Endothelial cell (in vitro differentiated cells): ENCODE measurements around the gene EGFL7. TPM values are rescaled to one million over a fixed set of nuclear protein-coding genes. Genes with fewer than 3 reads are reported as not detected.
A peak's percentile ranks its signal among the peaks of the same experiment; 100 is the strongest.

ENCODE experiments used
- DNase-seq: peaks from one replicate; pipeline ENCODE4 v3.0.0; 2021; ENCODE audit warnings: low spot score
- H3K27ac Mint-ChIP-seq: one replicate; pipeline ENCODE4 v1.8.0; 2021; ENCODE audit warnings: mixed read lengths, inconsistent platforms; ENCODE audit not compliant: unreplicated experiment
- H3K27me3 Mint-ChIP-seq: one replicate; pipeline ENCODE4 v1.8.0; 2021; ENCODE audit warnings: mild to moderate bottlenecking, moderate library complexity, mixed read lengths, inconsistent platforms; ENCODE audit not compliant: unreplicated experiment
- H3K36me3 Mint-ChIP-seq: one replicate; pipeline ENCODE4 v1.8.0; 2021; ENCODE audit warnings: mild to moderate bottlenecking, low read depth, mixed read lengths, inconsistent platforms; ENCODE audit not compliant: unreplicated experiment
- H3K4me1 Mint-ChIP-seq: one replicate; pipeline ENCODE4 v1.8.0; 2021; ENCODE audit warnings: mild to moderate bottlenecking, mixed read lengths, inconsistent platforms; ENCODE audit not compliant: unreplicated experiment
- H3K4me3 Mint-ChIP-seq: one replicate; pipeline ENCODE4 v1.8.0; 2021; ENCODE audit warnings: mild to moderate bottlenecking, mixed read lengths, inconsistent platforms; ENCODE audit not compliant: unreplicated experiment
- H3K9me3 Mint-ChIP-seq: one replicate; pipeline ENCODE4 v1.8.0; 2021; ENCODE audit warnings: mixed read lengths, inconsistent platforms; ENCODE audit not compliant: unreplicated experiment
- total RNA-seq: library from RNA; stranded (reverse); fragmentation: NEBNext Ultra II Directional; extraction: Animal tissue kit (Norgen Biotek cat#: 25700); gene quantifications from one replicate; pipeline ENCODE4 v1.2.1, GENCODE V29; 2021; ENCODE audit not compliant: unreplicated experiment
- TF ChIP-seq, protein P1 (sequence below): fragments of 200-600 bp; sonication (generic); IDR thresholded peaks from one replicate; pipeline ENCODE4 v1.5.0; 2021; ENCODE audit warnings: antibody characterized with exemption; ENCODE audit not compliant: unreplicated experiment

The EGFL7 gene
- total RNA-seq, 1 donor from 2014 or later, result 945 TPM

DNA sequence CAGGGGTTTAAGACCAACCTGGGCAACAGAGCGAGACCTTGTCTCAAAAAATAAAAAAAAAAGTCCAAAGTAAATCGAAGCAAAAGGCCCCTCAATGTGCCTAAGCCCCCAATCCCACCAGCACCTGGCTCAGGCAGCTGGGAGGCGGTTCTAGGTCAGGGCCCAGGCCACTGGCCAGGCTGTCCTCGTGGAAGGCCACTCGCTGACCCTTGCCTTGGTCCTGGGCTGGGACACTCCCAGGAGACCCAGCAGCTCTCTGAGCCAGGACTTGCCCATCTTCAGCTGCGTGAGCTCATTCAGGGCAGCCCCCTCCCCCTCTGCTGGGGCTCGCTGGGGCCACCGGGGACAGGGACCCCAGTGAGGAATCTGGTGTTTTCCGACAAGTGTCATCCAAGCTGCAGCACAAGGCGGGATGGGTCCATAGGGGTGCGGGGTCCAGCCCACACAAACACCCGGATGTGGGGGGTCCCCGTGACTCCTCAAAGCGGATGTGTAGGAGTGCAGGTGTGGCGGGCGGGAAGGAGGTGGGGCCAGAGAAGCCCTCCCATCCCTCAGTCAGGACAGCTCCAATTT, 20.5 kb downstream of the EGFL7 start:
- peaks cover 64% of the 10 kb centered on the region for H3K27me3 Mint-ChIP-seq
- H3K27ac Mint-ChIP-seq, result no peak overlapping the region
- TF ChIP-seq, protein P1, sequence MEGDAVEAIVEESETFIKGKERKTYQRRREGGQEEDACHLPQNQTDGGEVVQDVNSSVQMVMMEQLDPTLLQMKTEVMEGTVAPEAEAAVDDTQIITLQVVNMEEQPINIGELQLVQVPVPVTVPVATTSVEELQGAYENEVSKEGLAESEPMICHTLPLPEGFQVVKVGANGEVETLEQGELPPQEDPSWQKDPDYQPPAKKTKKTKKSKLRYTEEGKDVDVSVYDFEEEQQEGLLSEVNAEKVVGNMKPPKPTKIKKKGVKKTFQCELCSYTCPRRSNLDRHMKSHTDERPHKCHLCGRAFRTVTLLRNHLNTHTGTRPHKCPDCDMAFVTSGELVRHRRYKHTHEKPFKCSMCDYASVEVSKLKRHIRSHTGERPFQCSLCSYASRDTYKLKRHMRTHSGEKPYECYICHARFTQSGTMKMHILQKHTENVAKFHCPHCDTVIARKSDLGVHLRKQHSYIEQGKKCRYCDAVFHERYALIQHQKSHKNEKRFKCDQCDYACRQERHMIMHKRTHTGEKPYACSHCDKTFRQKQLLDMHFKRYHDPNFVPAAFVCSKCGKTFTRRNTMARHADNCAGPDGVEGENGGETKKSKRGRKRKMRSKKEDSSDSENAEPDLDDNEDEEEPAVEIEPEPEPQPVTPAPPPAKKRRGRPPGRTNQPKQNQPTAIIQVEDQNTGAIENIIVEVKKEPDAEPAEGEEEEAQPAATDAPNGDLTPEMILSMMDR, result no peak
- H3K4me1 Mint-ChIP-seq, result peaks cover 16% of the 10 kb centered on the region
- DNase-seq, result no peak
- H3K36me3 Mint-ChIP-seq, result peaks cover 21% of the 10 kb centered on the region
- H3K4me3 Mint-ChIP-seq, result no peak overlapping the region
- H3K9me3 Mint-ChIP-seq, result peaks cover 4% of the 10 kb centered on the region

DNA sequence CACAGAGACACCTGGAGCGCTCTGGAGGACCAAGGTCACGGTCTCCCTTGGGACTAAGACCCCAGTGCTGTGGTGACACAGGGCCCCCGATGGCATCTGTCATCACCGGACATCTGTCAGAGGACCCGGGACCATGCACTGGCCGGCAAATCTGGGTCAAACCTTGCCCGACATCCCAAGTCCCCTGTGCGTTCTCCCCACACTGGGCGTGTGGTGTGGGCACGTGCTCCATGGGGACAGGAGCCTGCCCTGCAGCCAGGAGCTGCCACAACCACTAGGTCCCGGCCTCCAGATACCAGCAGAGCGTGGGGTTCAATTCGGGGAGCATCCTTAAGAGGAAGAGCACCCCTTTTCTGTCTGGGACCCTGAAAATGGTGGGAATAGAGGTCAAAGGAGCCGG, 21.0 kb downstream of the EGFL7 start:
- Mint-ChIP-seq H3K36me3 (peaks cover 17% of the 10 kb centered on the region), H3K9me3 (peaks cover 4% of the 10 kb centered on the region), H3K4me3 (peak overlapping the region; percentile 81), H3K4me1 (peaks cover 14% of the 10 kb centered on the region), H3K27ac (no peak overlapping the region), H3K27me3 (peaks cover 59% of the 10 kb centered on the region)
- DNase-seq, result no peak
- TF ChIP-seq, protein P1, result no peak

DNA sequence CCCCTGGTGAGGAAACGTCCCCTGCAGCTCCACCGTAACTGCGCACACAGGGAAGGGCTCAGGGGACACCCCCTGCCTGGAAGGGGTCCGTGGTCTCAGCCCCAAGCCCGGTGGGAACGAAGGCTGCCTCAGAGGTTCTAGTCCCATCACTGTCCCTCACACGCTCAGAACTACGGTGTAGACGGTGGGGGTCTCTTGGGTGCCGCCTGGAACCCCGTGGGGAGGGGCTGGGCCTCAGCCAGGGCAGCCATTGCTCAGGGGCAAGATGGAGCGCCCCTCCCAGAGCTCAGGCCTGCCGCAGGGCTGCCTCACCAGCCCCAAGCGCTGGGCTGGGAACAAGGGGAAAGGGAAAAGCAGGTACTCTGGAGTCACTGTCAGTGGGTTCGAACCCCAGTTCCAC, 21.6 kb downstream of the EGFL7 start:
- H3K27me3 Mint-ChIP-seq, result peaks cover 57% of the 10 kb centered on the region
- H3K27ac Mint-ChIP-seq, result no peak overlapping the region
- H3K4me3 Mint-ChIP-seq, result peak overlapping the region; percentile 81
- H3K9me3 Mint-ChIP-seq, result no peaks in the 10 kb centered on the region
- TF ChIP-seq, protein P1, result no peak
- H3K36me3 Mint-ChIP-seq, result peaks cover 11% of the 10 kb centered on the region
- DNase-seq, result no peak
- peaks cover 12% of the 10 kb centered on the region for H3K4me1 Mint-ChIP-seq

DNA sequence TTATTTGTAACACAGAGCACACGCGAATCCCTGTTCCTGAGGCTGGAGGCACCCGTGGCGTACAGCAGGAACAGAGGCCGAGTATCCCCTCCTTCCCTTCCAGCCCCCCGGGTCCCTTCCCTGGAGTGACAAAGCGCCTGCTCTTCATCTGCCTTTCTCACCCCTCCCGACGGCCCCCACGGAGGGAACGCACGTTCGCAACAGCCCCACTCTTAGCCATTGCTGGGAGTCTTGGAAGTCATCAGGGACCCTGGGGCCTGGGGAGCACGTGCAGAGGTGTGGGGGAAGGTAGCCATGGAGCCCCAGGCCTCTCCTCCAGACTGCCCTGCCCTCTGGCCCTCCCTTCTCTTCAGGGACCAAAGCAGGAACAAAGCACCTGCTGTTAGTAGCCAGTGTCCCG, 22.1 kb downstream of the EGFL7 start:
- H3K4me1 Mint-ChIP-seq, result peaks cover 7% of the 10 kb centered on the region
- H3K36me3 Mint-ChIP-seq, result peaks cover 7% of the 10 kb centered on the region
- no peak for DNase-seq
- TF ChIP-seq, protein P1, result no peak
- no peaks in the 10 kb centered on the region for H3K9me3 Mint-ChIP-seq
- no peak overlapping the region for H3K27ac Mint-ChIP-seq
- no peak overlapping the region for H3K4me3 Mint-ChIP-seq
- H3K27me3 Mint-ChIP-seq, result peaks cover 53% of the 10 kb centered on the region

DNA sequence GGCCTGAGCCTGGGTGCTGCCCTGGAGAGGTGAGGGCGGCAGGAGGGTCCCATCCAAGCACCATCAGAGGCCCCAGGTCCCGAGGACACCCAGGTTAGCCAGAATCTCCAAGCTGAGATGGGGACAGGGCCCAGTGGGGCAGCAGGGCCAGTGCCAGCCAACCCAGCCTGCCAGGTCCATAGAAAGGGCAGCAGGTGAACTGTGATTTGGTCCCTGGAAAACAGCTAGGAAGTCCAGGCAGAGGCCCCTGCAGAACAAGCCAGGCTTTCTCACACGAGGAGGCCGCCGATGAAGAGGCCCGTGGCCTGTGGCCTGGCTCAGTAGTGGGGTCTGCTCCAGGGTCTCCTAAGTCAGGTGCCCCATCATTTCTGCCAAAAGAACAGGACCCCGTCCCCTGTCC, 22.5 kb downstream of the EGFL7 start:
- Mint-ChIP-seq H3K27me3 (peaks cover 50% of the 10 kb centered on the region), H3K27ac (no peak overlapping the region), H3K9me3 (no peaks in the 10 kb centered on the region), H3K4me3 (peak overlapping the region; percentile 92), H3K36me3 (peaks cover 5% of the 10 kb centered on the region), H3K4me1 (peaks cover 3% of the 10 kb centered on the region)
- TF ChIP-seq, protein P1, result no peak
- DNase-seq, result no peak
